Skeletal muscle tissue (tissue), 4 donors: ENCODE measurements around the gene ARL14EP. TPM values are rescaled to one million over a fixed set of nuclear protein-coding genes. Genes with fewer than 3 reads are reported as not detected.

Experiments
- H3K27ac ChIP-seq: one replicate; pipeline ENCODE4 v1.7.0; 2013; ENCODE audit warnings: mild to moderate bottlenecking, low read depth, low read length, inconsistent platforms
- H3K27me3 ChIP-seq, 3 donors: one replicate each; pipeline ENCODE4 v1.7.0; 2013; ENCODE audit warnings: low read length in 3 of 3; ENCODE audit not compliant: control insufficient read depth in 3 of 3, insufficient read depth in 3 of 3
- H3K36me3 ChIP-seq, 3 donors: one replicate each; pipeline ENCODE4 v1.7.0; 2013; ENCODE audit warnings: low read length in 3 of 3; ENCODE audit not compliant: control insufficient read depth in 3 of 3, insufficient read depth in 3 of 3
- H3K4me1 ChIP-seq, 3 donors: one replicate each; pipeline ENCODE4 v1.7.0; 2013; ENCODE audit warnings: low read length in 3 of 3, mild to moderate bottlenecking in 3 of 3; ENCODE audit not compliant: control insufficient read depth in 3 of 3, insufficient read depth in 3 of 3
- H3K4me3 ChIP-seq, 3 donors: one replicate each; pipeline ENCODE4 v1.7.0; 2013; ENCODE audit warnings: low read length in 3 of 3
- H3K9ac ChIP-seq, 3 donors: one replicate each; pipeline ENCODE4 v1.7.0; 2013; ENCODE audit warnings: low read length in 3 of 3, mild to moderate bottlenecking in 3 of 3, moderate library complexity in 2 of 3, low read depth in 1 of 3
- H3K9me3 ChIP-seq, 3 donors: one replicate each; pipeline ENCODE4 v1.7.0; 2013; ENCODE audit warnings: low read length in 3 of 3; ENCODE audit not compliant: control insufficient read depth in 3 of 3
- total RNA-seq: library from RNA; depleted of rRNA; stranded (reverse); fragments of >200 nt; gene quantifications from one replicate; pipeline ENCODE4 v1.2.3, GENCODE V29; 2014
- donor health status: Osteomylitis.

The ARL14EP gene
- total RNA-seq, 1 donor from 2014 or later: 26.1 TPM

DNA sequence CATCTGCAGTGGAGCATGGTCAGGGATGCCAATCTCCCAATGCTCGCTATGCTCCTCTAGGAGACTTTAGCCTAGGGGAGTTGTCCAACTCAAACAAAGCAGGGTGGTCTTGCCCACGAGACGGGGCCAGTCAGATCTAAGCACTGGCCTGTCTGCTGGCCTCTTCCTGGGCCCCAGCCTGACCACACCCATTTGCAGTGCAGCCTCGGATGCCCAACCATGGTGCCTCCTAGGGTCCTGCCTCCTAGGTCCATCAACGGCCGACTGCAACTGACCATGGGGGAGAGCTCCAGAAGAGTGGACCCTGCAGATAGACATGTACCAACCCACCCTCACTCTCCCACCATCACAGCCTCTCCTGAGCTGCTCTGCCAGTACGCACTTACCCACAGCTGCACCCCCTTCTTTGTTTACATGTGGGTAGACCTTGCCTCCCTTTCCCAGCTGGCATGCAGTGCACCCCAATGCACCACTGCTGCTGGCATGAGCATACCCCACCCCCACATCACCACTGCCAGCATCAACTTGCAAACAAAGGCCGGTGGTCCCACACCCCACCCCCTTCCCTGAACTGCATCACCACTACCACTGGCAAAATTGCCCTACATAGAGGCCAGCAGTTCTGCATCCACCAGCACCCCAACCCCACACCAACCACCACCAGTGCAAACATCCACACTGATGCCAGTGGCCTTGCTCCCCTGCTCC lies 27.6 kb upstream of the ARL14EP start:
- no peak overlapping the region for H3K27ac ChIP-seq
- H3K9ac ChIP-seq: no peak overlapping the region
- peaks cover 0 to 2% (median 0%) of the 10 kb centered on the region in 3 donors for H3K27me3 ChIP-seq
- H3K36me3 ChIP-seq: no peaks in the 10 kb centered on the region
- no peak overlapping the region for H3K4me3 ChIP-seq
- no peaks in the 10 kb centered on the region for H3K4me1 ChIP-seq
- no peaks in the 10 kb centered on the region for H3K9me3 ChIP-seq

GRCh38 chr11:30304620-30305019 lies 18.3 kb upstream of the ARL14EP start:
- H3K4me3 ChIP-seq: no peak overlapping the region
- H3K9ac ChIP-seq: no peak overlapping the region
- H3K27me3 ChIP-seq: no peaks in the 10 kb centered on the region
- H3K36me3 ChIP-seq: no peaks in the 10 kb centered on the region
- peaks cover 0 to 4% (median 0%) of the 10 kb centered on the region in 3 donors for H3K4me1 ChIP-seq
- no peaks in the 10 kb centered on the region for H3K9me3 ChIP-seq
- no peak overlapping the region for H3K27ac ChIP-seq

DNA sequence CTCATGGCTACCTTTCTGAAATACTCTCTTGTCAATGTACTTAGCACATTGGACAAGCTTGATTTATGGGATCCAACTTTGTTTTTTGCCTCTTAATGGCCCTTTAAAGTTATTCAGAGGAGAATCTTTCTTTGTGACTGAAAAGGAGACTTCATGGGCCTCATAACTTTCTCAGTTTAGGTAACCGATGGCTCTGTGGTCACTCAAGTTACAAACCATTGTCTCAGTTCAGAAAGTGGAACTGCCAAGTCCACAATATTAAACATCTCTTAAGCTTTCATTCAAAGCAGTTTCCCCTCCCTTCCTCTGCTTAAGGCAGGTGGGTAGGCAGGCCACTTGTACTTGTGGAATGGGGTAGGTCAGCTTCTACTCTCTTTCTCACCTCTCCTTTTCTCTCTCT lies 12.3 kb upstream of the ARL14EP start:
- Histone ChIP-seq H3K27me3 (no peaks in the 10 kb centered on the region), H3K9ac (no peak overlapping the region), H3K27ac (no peak overlapping the region), H3K9me3 (no peaks in the 10 kb centered on the region), H3K4me1 (no peaks in the 10 kb centered on the region), H3K36me3 (no peaks in the 10 kb centered on the region), H3K4me3 (no peak overlapping the region)

GRCh38 chr11:30311189-30311588 lies 11.7 kb upstream of the ARL14EP start:
- no peak overlapping the region for H3K4me3 ChIP-seq
- no peaks in the 10 kb centered on the region for H3K4me1 ChIP-seq
- H3K27ac ChIP-seq: no peak overlapping the region
- no peaks in the 10 kb centered on the region for H3K27me3 ChIP-seq
- no peak overlapping the region for H3K9ac ChIP-seq
- H3K9me3 ChIP-seq: no peaks in the 10 kb centered on the region
- no peaks in the 10 kb centered on the region for H3K36me3 ChIP-seq

DNA sequence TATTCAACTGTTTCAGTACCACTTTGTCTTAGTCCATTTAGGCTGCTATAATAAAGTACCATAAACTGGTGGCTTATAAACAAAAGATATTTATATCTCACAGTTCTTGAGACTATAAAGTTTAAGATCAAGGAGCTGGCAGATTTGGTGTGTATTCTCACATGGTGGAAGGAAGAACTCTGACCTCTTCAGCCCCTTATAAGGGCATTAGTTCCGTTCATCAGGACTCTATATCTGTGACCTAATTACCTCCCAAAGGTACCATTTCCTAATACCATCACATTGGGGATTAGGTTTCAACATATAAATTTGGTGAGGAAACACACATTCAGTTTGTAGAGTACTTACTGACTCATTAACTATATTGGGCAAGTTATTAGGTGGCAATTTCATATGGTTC lies 10.7 kb upstream of the ARL14EP start:
- Histone ChIP-seq H3K27ac (no peak overlapping the region), H3K4me3 (no peak overlapping the region), H3K9me3 (no peaks in the 10 kb centered on the region), H3K4me1 (no peaks in the 10 kb centered on the region), H3K9ac (no peak overlapping the region), H3K36me3 (no peaks in the 10 kb centered on the region), H3K27me3 (no peaks in the 10 kb centered on the region)

GRCh38 chr11:30313580-30313979 lies 9.3 kb upstream of the ARL14EP start:
- Histone ChIP-seq H3K27me3 (no peaks in the 10 kb centered on the region), H3K4me3 (no peak overlapping the region), H3K4me1 (no peaks in the 10 kb centered on the region), H3K27ac (no peak overlapping the region), H3K9me3 (no peaks in the 10 kb centered on the region), H3K9ac (no peak overlapping the region), H3K36me3 (no peaks in the 10 kb centered on the region)

GRCh38 chr11:30314625-30315024 lies 8.3 kb upstream of the ARL14EP start:
- no peaks in the 10 kb centered on the region for H3K4me1 ChIP-seq
- H3K9me3 ChIP-seq: no peaks in the 10 kb centered on the region
- H3K27me3 ChIP-seq: no peaks in the 10 kb centered on the region
- no peaks in the 10 kb centered on the region for H3K36me3 ChIP-seq
- no peak overlapping the region for H3K9ac ChIP-seq
- no peak overlapping the region for H3K27ac ChIP-seq
- H3K4me3 ChIP-seq: no peak overlapping the region

DNA sequence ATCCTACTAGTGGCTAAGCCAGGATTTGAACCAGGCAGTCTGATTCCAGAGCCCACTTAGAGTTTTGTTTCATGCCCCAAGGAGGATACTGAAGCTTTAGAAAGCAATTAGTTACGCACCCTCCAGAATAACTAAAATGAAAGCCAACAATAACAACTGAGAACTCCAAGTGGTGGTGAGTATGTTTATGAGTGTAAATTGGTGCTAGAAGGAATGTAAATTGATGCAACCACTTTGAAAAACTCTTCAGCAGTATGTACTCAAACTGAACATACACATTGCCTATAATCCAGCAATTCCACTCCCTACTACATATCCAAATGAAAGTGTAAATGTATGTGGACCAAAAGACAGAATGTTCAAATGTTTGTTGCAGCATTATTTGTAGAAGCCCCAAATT lies 6.7 kb upstream of the ARL14EP start:
- Histone ChIP-seq H3K4me1 (no peaks in the 10 kb centered on the region), H3K27me3 (no peaks in the 10 kb centered on the region), H3K36me3 (no peaks in the 10 kb centered on the region), H3K4me3 (no peak overlapping the region), H3K9ac (no peak overlapping the region), H3K27ac (no peak overlapping the region), H3K9me3 (no peaks in the 10 kb centered on the region)

DNA sequence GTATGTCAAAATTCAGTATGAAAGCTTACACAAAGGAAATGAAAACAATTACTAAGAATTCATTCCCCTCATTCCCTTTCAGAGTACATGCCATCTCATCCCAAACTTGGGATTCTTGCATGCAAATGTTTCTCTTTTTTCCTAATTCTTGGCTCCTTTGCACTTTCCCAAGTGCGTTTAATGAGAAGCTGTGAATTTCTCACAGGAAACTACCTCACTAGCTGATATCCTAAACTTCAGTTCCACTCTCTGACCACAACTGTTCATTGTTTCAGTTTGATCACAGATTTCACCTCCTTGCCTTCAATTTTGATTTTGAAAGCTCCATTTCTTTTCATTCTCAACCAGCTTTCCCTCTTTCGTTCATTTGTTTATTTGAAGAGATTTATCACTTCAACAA lies 5.9 kb upstream of the ARL14EP start:
- Histone ChIP-seq H3K9me3 (no peaks in the 10 kb centered on the region), H3K4me1 (no peaks in the 10 kb centered on the region), H3K27ac (no peak overlapping the region), H3K4me3 (no peak overlapping the region), H3K27me3 (no peaks in the 10 kb centered on the region), H3K36me3 (no peaks in the 10 kb centered on the region), H3K9ac (no peak overlapping the region)

GRCh38 chr11:30321321-30321720 lies 1.6 kb upstream of the ARL14EP start:
- H3K27me3 ChIP-seq: no peaks in the 10 kb centered on the region

More at GRCh38 chr11:30321321-30321720, 1.6 kb upstream of the ARL14EP start:
- no peak overlapping the region for H3K4me3 ChIP-seq
- no peak overlapping the region for H3K9ac ChIP-seq
- no peaks in the 10 kb centered on the region for H3K9me3 ChIP-seq
- H3K4me1 ChIP-seq: peaks cover 9 to 12% (median 11%) of the 10 kb centered on the region in 3 donors
- no peaks in the 10 kb centered on the region for H3K36me3 ChIP-seq
- no peak overlapping the region for H3K27ac ChIP-seq
